Muscle of arm (tissue), 12 donors: Measurements from ENCODE around the gene FREY1. TPM values are rescaled to one million over a fixed set of nuclear protein-coding genes. Genes with fewer than 3 reads are reported as not detected.

ENCODE experiments used
- DNase-seq: peaks from one replicate; pipeline ENCODE4 v3.0.0-alpha.2; 2013
- polyA plus RNA-seq, 12 donors: library from polyadenylated mRNA; unstranded; fragments of 120-200 nt; gene quantifications; one replicate each; pipeline ENCODE4 v1.2.1, GENCODE V29; 2013; ENCODE audit not compliant: insufficient read length in 12 of 12

Gene FREY1
- polyA plus RNA-seq, 12 donors: 0.25 to 0.57 (median 0.28) TPM; not detected in 6

DNA sequence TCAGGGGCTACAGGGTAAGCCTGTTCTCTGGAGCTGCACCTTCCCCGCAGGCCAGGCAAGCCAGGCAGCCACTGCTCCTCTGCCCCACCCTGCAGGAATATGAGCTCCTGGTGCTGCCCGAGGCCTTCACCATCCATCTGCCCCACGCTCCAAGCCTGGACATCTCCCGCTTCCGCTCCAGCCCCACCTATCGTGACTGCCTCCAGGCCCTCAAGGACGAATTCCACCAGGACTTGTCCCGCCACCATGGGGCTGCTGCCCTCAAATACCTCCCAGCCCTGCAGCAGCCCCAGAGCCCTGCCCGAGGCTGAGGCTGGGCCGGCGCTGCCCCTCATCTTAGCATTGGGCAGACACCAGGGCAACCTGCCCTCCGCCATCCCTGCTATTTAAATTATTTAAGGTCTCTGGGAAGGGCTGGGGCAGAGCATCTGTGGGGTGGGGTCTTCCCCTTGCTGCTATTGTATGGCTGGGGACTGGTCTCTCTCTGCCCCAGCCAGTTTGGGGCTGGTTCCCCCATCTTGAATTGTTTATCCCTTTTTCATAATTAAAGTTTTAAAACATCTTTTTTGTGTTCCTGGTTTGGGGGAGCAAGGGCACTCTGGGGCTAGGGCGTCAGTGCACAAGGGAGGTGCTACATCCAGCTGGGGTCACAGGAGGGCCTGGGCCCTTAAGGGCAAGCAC is 21.6 kb upstream of the FREY1 start:
- DNase-seq: no peak

DNA sequence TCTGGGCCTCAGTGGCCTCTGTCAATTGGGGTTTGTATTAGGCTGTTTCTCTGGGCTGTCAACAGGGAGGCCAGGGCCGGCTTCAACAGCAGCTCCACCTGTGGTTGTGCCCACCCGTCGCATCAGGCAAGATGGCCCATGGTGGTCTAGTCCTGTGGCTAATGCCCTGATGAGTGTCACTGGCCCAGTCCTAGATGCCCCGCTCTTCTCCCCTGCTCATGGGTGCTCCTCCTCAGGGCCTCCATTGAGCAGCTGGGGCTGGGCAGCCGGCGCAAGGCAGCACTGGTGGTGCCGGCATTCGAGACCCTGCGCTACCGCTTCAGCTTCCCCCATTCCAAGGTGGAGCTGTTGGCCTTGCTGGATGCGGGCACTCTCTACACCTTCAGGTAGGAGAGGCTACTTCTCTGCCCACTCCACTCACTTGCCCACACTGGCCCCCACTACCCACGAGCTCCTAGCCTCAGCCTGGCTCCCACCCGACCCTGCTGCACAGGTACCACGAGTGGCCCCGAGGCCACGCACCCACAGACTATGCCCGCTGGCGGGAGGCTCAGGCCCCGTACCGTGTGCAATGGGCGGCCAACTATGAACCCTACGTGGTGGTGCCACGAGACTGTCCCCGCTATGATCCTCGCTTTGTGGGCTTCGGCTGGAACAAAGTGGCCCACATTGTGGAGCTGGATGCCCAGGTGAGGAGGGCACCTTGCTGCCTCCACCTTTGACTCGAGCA is 20.8 kb upstream of the FREY1 start:
- DNase-seq: no peak

DNA sequence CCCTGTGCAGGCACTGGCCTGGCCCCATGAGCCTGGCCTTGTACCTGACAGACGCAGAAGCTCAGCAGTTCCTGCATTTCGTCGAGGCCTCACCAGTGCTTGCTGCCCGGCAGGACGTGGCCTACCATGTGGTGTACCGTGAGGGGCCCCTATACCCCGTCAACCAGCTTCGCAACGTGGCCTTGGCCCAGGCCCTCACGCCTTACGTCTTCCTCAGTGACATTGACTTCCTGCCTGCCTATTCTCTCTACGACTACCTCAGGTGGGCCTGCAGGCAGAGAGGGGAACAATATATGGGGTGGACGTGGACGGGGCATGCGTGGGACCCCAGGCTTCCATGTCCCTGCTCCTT is 20.2 kb upstream of the FREY1 start:
- no peak for DNase-seq

DNA sequence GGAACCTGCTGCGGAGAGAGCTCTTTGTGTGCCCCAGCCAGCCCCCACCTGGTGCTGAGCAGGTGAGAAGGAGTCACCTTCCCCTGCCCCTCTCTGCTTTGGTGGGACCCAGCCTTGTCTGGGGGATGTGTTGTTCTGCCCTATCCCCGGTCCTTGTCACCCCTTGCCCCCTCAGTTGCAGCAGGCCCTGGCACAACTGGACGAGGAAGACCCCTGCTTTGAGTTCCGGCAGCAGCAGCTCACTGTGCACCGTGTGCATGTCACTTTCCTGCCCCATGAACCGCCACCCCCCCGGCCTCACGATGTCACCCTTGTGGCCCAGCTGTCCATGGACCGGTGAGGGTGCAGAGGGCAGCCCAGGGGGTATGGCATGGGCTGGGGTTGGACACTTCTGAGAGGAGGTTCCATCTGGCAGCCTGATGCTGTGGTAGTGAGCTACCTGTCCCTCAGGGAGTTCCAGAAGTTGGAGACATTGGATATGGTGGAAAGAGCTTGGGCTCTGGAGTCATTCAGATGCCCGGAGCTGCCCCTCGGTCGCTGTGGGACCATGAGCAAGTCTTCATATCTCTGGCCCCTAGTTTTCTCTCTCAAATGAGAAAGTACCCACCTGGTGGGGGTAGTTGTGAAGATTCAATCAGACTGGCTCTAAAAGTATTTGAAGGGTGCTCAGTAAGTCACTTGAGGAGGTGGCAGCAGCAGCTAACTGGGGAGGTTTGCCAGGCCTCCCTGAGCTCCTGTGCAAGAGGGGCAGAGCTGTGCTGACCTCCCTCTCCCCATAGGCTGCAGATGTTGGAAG is 19.7 kb upstream of the FREY1 start:
- DNase-seq: no peak

DNA sequence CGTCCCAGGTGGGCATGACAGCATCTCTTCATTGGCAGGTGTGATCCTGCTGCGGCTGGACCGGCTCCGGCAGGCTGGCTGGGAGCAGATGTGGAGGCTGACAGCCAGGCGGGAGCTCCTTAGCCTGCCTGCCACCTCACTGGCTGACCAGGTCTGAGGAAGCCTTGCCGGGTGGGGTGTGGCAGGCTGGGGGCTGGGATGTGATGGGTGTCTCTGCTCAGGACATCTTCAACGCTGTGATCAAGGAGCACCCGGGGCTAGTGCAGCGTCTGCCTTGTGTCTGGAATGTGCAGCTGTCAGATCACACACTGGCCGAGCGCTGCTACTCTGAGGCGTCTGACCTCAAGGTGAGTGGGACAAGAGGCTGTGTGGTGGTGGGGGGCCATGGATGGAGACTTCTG is 18.9 kb upstream of the FREY1 start:
- no peak for DNase-seq

DNA sequence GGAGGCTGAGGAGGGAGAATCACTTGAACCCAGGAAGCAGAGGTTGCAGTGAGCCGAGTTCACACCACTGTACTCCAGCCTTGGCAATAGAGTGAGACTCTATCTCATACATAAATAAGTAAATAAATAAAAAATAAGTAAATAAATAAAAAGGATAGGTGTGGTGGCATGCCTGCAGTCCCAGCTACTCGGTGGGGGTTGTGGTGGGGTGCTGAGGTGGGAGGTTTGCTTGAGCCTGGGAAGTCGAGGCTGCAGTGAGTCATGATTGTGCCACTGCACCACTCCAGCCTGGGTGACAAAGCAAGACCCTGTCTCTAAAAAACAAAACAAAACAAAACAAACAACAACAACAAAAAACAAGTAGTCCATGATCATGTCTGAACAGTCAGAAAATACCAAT is 18.5 kb upstream of the FREY1 start:
- DNase-seq: no peak

DNA sequence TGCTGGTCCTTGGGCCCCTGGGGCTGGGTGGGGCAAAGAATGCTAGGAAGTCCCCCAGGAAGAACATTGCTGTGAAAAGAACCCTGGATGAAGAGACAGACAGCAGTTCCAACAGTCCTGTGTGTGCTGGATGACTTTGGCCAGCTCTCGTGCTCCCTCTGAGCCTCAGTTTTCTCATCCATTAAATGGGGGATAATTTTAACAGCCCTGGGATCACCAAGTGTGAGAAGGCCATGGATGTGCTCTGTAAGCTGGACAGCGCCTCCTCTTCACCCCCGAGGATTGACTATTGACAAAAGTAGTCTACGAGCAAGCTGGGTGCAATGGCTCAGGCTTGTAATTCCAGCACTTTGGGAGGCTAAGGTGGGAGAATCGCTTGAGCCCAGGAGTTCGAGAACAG is 17.9 kb upstream of the FREY1 start:
- no peak for DNase-seq

DNA sequence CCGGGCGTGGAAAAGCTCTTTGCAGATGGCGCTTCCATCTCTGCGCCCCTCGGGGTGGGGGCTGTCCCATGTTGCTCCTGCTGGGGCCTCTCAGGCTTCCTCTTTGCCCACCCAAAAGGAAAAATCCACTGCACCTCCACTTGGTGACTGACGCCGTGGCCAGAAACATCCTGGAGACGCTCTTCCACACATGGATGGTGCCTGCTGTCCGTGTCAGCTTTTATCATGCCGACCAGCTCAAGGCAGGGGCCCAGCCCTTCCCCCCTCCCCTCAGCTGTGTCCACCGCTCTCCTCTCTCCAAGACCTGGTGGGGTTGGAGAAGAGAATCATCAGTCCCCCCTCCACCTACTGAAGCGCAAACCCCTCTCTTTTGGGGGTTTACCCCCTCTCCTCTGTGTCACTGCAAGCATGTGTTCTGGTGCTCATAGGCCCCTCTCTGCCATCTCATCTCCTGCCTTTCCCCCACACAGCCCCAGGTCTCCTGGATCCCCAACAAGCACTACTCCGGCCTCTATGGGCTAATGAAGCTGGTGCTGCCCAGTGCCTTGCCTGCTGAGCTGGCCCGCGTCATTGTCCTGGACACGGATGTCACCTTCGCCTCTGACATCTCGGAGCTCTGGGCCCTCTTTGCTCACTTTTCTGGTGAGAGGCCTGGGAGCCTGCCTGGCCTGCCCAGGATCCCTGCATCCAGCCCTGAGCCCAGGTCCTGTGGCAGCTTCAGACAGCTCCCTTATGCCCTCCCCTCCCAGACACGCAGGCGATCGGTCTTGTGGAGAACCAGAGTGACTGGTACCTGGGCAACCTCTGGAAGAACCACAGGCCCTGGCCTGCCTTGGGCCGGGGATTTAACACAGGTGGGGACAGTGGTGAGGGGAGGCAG is 17.2 kb upstream of the FREY1 start:
- DNase-seq: no peak

DNA sequence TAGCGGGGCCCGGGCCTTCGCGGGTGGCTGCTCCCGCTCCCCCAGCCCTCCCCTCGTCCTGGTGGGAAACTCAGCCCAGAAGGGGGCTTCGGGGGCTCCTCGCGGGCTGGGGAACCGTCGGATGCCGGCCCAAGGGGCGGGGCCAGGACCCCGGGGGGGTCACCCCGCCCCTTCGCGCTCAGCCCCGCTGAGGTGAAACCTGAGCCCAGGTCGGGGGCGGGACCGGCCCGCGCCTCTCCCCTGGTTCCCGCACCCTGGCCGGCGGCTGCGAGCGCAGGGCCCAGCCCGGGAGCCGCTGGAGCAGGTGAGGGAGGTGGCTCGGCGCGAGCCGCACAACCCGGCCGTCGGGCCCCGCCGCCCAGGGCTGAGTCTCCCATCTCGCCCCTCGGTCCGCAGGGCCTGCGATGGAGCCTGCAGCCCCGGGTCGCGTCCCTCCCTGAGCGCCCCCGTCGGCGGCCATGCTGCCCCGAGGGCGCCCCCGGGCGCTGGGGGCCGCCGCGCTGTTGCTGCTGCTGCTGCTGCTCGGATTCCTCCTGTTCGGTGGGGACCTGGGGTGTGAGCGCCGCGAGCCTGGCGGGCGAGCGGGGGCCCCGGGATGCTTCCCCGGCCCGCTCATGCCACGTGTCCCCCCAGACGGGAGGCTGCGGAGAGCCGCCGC is 15.5 kb upstream of the FREY1 start, which contains the start of gene LARGE2:
Gene LARGE2, plus strand, starts transcription at position 232 of the 658 bp plus-strand sequence. Its CDS starts 227 bp downstream, at position 459.
- DNase-seq: no peak

DNA sequence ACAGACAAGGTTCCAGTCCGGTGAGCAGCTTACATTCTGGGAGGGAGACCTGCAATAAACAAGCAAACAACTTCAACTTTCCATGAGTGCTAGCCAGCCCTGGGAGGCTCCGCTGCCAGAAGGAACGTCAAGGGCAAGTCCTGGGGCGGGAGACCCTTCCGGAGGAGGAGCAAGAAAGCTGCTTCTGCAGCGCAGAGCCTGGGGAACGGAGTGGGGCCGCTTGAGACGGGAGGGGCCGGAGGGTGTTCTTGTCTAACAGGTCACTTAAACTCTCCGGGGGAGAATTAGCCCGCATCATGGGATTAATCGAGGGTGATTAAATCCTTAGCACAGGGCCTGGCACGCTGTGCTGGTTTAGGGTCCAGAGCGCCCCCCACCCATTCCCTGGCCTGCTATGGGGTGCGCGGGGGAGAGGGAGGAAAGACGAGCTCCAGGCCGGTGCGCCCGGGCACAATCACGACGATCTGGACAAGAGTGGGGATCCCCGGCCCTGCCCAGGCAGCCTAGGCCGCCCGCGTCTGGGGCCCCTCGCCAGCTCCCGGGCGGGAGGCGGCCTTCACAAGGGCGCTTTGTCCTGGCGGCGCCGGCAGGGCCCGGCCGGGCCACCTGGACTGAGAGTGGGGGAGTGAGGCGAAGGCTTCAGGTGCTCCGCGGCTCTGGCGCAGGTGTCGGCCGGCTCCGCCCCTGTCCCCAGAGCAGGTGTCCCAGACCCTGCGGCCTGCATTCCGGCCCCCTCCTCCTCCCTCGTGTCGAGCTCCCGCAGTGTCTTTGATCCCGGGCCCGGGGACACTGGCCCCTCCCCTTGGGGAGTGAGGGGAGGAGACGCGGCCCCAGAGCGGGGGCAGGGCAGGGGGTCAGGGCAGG is 14.7 kb upstream of the FREY1 start:
- DNase-seq: peak; percentile 41

DNA sequence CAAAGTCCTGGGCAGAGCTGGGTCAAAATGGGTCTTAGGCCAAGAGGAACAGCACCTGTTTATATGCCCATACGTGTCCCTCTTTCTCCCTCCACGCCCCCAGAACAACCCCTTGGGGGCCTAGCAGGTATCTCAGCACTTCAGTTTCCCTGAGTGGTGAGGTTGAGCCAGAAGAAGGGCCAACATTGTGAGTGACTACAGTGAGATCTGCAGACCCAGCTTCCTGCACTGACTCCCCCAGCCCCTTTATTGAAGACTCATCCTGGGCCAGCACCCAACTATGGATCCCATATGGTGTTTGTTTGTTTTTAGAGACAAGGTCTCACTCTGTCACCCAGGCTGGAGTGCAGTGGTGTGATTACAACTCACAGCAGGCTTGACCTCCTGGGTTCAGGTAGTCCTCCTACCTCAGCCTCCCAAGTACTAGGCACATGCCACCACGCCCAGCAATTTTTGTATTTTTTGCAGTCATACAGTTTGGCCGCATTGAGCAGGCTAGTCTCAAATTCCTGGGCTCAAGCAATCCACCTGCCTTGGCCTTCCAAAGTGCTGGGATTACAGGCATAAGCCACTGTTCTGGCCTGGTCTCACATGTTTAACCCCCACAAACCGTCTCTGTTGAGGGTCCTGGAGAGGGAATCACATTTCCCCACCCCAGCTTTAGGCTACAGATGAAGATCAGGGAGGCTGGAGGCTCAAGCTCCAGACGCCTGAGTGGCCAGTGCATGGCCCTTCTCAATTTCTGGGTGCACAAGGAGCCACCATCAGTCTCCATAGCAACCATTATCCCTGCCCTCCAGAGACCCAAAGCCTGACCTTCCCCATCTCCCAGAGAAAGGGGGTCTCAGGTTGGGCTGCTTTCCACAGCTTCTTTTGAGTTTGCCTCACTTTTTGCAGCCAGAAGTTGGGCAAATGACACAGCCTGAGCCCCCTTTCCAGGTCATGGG is 13.7 kb upstream of the FREY1 start:
- no peak for DNase-seq

DNA sequence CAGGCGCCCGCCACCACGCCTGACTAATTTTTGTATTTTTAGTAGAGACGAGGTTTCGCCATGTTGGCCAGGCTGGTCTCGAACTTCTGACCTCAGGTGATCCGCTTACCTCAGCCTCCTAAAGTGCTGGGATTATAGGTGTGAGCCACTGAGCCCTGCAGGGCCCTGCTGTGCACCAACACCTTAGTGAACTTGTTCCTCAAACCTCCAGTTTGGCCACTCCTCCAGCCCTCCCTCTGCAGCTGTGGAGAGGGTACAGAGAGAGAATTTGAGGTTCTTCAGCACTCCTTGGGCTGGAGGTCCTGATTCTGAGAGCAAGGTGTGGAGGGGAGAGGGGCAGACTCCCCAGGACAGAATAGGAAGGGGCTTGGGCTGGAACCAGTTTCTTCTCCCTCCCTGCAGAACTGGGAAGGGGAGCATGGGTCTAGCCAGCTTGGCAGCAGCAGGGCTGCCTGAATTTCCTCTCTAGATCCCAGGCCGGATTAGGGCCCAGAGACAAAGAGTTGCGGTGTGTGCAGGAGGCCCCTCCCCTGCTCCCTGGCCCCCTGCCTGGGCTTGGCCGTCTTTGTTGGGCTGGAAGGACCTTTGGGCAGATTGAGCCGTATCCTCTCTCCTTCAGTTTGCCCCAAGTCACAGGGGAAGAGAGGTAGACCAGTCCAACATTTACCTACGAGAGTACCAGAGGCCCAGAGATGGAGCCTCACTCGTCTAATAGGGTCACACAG is 12.9 kb upstream of the FREY1 start:
- no peak for DNase-seq

DNA sequence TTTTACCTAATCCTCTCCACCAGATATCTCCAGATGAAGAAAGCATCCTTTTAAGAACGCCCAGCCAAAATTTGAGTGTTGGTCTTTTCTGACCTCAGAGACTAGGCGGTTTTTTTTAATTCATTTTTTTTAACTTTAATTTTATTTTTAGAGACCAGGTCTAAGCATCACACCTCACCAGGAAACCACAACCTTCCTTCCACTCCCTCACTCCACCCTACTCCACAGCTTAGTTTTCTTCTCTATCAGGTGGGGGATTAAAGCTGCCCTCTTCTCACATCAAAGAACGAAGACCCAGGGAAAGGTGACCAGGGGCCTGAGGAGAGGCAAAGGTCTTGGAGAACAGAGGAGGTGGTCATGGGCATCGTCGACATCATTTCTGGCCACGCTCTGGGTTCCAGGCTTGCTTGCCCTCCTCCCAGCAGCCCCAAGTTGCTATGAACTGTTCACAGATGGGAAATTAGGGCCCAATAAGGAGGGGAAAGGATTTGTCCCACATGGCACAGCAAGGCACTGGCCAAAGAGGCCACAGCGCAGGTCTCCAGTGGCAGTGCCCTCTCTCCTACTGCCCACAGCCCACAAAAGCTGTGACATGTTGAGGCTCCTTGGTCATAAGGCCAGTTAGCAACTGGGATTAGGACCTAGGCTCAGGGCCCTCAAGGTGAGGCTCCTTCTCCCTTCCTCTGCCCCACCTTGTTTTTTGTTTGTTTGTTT is 12.0 kb upstream of the FREY1 start:
- DNase-seq: no peak

DNA sequence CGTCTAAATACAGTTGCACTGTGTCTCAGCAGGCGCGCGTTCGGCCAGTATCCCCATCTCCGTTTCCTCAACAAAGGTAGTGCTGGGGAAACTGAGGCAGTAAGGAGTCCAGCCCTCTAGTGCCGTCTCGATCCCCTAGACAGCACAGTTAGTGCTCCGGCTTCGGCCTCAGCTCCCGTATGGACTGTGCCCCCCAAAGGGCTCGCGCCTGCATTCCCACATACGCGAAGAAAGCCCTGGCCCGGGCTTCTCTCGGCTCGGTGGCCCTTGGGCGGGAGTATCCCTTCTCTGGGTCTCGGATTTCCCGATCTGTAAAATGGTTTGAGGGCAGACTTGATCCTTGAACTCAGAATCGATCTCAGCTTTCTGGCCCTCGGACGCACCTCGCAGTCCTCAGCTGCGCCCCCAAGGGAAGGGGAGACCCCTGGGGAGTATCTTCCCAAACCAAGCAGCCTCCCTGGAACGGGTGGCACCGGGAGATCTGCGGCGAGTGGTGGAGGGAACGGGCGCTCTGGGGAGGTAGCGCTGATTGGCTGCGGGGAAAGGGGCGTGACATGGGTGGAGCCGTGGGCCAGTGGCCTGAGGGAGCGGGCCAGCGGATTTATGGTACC is 11.4 kb upstream of the FREY1 start:
- peak; percentile 49 for DNase-seq

DNA sequence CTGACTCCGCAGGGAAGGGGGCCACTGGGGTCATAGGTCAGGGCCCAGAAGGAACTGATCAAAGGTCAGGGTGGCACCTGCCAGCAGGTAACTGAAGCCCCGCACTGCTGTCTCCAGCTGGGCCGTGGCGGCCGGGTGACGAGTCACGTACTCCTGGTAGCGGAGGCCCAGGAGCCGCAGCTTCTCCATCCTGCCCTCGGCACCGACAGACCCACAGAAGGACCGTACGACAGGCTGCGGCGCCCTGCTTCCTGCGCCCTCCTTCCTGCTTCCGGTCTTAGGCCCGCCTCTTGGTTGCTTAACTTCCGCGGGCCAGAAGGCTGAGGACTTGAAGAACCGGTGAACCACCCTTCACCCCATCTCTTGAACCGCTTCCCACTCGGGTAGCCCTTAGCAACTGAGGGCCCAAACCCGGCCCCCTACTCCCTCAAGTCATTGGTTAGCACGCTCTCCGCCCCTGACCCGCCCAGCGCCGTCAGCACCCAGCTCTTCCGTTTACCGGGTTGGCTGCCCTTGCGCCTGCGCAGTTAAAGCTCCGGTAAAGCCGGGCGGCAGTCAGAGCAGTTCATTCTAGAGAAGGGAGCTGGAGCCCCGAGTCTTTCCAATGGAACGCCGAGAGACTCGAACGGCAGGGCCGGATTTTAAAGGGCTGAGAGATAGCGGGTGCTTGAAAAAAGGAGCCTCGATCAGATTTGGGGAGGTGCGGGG is 10.7 kb upstream of the FREY1 start, which contains the start of gene PEX16:
Gene PEX16, minus strand, starts transcription at position 255 of the 708 bp plus-strand sequence. Its CDS starts 66 bp downstream, at position 189.
- DNase-seq: peak; percentile 99

DNA sequence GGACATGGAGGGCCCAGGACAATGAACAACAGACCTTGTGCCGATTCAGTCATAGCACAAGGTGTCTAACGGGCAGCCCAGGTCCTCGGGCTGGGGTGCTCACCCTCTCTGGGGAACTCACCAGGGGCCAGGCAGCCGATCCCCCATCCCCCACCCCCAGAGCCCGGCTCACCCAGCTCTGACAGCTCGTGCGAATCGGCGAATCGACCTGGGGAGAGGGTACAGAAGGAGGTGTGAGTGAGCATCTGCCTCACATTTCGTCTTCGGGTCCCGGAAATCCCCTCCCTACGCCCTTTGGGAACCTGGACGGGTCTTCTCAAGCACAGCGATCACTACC is 10.2 kb upstream of the FREY1 start:
- DNase-seq: no peak
